ENCODE measurements around the gene CARM1. TPM values are rescaled to one million over a fixed set of nuclear protein-coding genes. Genes with fewer than 3 reads are reported as not detected.

CARM1 gene
- total RNA-seq, 1 donor from 2014 or later: 29.3 TPM

DNA sequence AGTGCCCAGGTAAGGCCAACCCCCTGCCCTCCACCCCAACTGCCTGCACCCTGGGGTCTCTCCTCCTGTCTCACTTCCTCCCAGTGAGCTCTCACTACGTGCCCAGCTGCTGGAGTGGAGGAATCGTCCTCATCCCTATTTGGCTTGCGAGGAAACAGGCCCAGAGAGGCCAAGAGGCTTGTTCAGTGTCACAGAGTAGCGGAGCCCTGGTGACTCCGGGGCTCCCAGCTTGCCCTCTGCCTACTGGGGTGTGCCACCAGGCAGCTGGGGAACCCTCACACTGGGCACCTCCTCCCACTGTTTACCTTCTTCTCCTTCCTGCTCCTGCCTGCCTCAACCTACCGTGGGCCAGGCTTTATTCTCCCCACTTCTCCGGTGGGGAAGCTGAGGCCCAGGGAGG lies 41.0 kb upstream of the CARM1 start:
- TF ChIP-seq, protein P1, sequence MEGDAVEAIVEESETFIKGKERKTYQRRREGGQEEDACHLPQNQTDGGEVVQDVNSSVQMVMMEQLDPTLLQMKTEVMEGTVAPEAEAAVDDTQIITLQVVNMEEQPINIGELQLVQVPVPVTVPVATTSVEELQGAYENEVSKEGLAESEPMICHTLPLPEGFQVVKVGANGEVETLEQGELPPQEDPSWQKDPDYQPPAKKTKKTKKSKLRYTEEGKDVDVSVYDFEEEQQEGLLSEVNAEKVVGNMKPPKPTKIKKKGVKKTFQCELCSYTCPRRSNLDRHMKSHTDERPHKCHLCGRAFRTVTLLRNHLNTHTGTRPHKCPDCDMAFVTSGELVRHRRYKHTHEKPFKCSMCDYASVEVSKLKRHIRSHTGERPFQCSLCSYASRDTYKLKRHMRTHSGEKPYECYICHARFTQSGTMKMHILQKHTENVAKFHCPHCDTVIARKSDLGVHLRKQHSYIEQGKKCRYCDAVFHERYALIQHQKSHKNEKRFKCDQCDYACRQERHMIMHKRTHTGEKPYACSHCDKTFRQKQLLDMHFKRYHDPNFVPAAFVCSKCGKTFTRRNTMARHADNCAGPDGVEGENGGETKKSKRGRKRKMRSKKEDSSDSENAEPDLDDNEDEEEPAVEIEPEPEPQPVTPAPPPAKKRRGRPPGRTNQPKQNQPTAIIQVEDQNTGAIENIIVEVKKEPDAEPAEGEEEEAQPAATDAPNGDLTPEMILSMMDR (conservative IDR thresholded peaks at IDR 0.05; ENCODE audit: low read depth, low read length): no peak
- DNase-seq (ENCODE audit: low read depth): no peak
- H3K4me3 ChIP-seq (ENCODE audit: low read depth, low read length): no peak overlapping the region

DNA sequence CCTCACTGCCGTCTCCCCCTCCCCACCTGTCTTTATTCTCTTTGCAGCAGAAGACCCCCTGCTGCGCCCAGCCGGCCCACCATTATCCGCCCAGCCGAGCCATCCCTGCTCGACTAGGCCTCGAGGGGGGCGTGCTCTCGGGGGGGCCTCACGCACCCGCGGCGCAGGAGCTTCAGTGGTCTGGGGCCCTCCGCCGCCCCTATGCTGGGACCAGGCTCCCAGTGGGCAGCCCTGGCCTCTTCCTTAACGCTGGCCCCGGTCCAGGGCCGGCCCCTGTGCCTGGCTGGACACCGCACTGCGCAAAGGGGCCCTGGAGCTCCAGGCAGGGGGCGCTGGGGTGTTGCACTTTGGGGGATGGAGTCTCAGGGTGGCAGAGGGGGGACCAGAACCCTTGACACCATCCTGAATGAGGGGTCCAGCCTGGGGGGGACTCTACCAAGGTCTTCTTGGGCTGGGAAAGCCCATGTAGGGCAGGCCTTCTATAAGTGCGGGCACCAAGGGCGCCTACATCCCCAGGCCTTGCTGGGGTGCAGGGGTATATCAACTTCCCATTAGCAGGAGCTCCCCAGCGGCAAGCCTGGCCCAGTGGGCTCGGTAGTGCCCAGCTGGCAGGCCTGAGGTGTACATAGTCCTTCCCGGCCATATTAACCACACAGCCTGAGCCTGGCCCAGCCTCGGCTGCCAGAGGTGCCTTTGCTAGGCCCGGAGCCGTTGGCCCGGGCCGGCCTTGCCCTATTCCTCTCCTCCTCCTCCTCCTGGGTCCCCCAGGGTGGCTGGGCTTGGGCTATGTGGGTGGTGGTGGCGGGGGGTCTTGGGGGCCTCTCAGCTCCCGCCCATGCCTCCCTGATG lies 40.2 kb upstream of the CARM1 start:
- no peak overlapping the region for H3K4me3 ChIP-seq (ENCODE audit: low read depth, low read length)
- TF ChIP-seq, protein P1 (conservative IDR thresholded peaks at IDR 0.05; ENCODE audit: low read depth, low read length): no peak
- DNase-seq (ENCODE audit: low read depth): no peak

DNA sequence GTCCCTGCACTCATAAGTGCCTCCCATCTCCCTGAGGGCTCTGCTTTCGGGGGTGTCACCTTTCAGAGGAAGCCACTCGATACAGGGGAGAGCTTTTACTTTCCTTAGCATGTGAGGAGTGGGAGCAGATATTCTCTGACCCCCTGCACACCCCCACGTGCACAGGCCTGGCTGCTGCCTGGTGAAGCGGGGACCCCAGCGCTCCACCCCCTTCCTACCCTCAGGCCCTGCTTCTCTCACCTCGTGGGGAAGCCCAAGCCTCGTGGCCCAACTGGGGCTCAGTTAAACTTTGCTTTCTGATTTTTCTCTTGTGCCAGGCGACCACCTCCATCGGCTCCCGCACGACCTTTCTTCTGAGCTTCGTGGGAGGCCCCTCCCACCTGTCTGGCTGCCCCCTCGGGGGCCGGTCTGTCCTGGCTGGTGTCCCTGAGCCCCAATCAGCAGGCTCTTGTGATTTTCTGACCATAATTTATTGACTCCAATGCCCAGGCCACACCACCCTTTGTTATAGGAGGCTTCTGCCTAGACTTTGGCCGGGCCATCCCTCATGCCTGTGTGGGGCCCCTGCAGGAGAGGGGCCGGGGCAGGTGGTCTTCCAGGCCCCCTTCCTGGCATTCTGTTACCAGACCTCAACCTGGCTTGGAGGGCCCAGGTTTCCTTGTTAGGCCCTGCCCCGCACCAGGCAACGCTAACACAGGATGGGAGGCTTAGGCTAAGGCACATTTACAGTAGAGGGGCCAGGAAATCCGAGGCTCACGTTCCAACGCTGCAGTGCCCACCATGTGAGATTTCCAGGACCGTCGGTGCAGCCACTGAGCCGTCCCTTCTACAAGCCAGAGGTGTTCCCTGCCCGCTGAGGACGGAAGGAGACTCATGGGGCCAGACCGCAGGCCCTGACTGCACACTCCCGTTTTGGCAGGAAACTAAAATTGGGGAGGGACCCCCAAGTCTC lies 39.1 kb upstream of the CARM1 start:
- no peak overlapping the region for H3K4me3 ChIP-seq (ENCODE audit: low read depth, low read length)
- TF ChIP-seq, protein P1 (conservative IDR thresholded peaks at IDR 0.05; ENCODE audit: low read depth, low read length): no peak
- DNase-seq (ENCODE audit: low read depth): no peak

DNA sequence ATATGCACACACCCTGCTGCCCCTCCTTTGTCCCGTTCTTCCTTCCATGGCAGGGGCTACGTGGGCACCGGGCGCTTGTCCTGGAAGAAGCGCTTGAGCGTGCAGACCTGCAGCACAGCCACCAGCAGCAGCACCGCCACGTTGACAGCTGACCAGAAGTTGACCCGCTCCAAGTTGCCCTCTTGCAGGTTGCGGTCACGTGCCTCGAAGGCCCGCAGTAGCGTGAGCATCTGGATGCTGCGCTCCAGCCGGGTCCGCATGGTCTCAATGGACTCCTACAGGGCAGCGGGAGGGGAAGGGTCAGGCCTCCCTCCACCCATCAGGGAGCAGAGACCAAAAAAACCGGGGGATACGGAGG lies 38.4 kb upstream of the CARM1 start:
- H3K4me3 ChIP-seq (ENCODE audit: low read depth, low read length): no peak overlapping the region
- TF ChIP-seq, protein P1 (conservative IDR thresholded peaks at IDR 0.05; ENCODE audit: low read depth, low read length): no peak
- DNase-seq (ENCODE audit: low read depth): no peak

- TF ChIP-seq, protein P1 (conservative IDR thresholded peaks at IDR 0.05; ENCODE audit: low read depth, low read length): no peak
- H3K4me3 ChIP-seq (ENCODE audit: low read depth, low read length): peak overlapping the region; percentile 58
- no peak for DNase-seq (ENCODE audit: low read depth)
Observed at GRCh38 chr19:10835089-10835753, 36.1 kb upstream of the CARM1 start.

GRCh38 chr19:10835754-10836478 lies 35.4 kb upstream of the CARM1 start, which contains the start of gene TMED1:
TSS of gene TMED1 (minus strand) at chr19:10836212. CDS start at chr19:10836191, 21 bp downstream.
- TF ChIP-seq, protein P1 (conservative IDR thresholded peaks at IDR 0.05; ENCODE audit: low read depth, low read length): no peak
- H3K4me3 ChIP-seq (ENCODE audit: low read depth, low read length): peak within 1 kb of the TSS; percentile 58
- DNase-seq (ENCODE audit: low read depth): peak; percentile 88

Data from epithelial cell of proximal tubule (primary cell).